Sciatic nerve (tissue), 2 donors: ENCODE measurements around the gene SLC2A13. TPM values are rescaled to one million over a fixed set of nuclear protein-coding genes. Genes with fewer than 3 reads are reported as not detected.
A peak's percentile ranks its signal among the peaks of the same experiment; 100 is the strongest.
"Not testable (repeated sequence)": the region's sequence is repeated elsewhere in the genome, so short reads cannot be mapped to it uniquely, and the experiment has no call there.

Experiments
- ATAC-seq: fragments of 200-7000 bp; cut with Tn5 transposase; one replicate; pipeline ENCODE4 v1.9.1; 2020; ENCODE audit warnings: mild to moderate bottlenecking, moderate library complexity
- DNase-seq: peaks from one replicate; pipeline ENCODE4 v3.0.0-alpha.2; 2020; ENCODE audit warnings: low spot score
- intact Hi-C: fragments of 100-400 bp; cut with DNase I; formaldehyde crosslinking; loops from one replicate; pipeline ENCODE4 v1.14.2; 2022
- total RNA-seq: library from RNA; stranded (reverse); fragmentation: NEBNext Ultra II Directional; extraction: Animal tissue kit (Norgen Biotek cat#: 25700); gene quantifications from one replicate; pipeline ENCODE4 v1.2.1, GENCODE V29; 2021
- donor health status: DM: no; HTN: no; CAD: no.
- donor health status: DM: no; HTN: no; CAD: no.

SLC2A13 gene
- total RNA-seq, 1 donor from 2014 or later = 12.7 TPM

GRCh38 chr12:40054555-40055227 lies 51.2 kb downstream of the SLC2A13 start:
- DNase-seq (no peak), ATAC-seq (peak; percentile 75)

GRCh38 chr12:40049268-40049667 lies 56.6 kb downstream of the SLC2A13 start:
- intact Hi-C loops = no loop called here
- DNase-seq (no peak), ATAC-seq (no peak)

More at GRCh38 chr12:40054555-40055227, 51.2 kb downstream of the SLC2A13 start:
- intact Hi-C loops = no loop called here

DNA sequence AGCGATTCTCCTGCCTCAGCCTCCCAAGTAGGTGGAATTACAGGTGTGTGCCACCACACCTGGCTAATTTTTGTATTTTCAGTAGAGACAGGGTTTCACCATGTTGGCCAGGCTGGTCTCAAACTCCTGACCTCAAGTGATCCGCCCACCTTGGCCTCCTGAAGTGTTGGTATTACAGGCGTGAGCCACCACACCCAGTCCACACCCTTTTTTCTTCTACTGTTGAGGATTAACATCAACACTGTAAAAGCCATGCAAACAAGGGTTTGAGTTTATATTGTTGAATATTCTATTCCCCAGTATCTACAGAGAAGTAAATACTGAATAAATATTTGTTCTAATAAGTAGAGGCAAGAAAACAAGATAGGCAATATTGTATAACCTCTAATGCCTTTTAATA lies 58.9 kb downstream of the SLC2A13 start:
- ATAC-seq, intact Hi-C loops, DNase-seq: not testable (repeated sequence)

DNA sequence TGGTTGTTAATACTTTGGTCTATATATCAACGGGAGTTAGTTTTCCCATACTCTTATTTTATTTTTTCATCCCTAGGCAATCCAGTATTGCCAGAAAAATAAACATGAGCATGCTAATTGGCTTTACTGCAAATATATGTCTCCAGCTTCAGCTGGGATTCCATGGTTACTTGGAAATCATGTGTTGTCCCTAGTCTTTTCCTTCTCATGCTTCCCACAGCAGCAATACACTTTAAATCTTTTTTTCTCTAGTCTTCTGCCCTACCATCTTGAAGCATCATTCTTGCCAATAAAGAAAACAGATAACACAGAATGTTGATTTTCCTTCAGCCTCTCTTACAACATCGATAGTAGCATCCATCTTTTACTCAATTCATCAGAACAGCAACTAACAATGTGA lies 60.2 kb downstream of the SLC2A13 start:
- intact Hi-C loops = no loop called here
- ATAC-seq (no peak), DNase-seq (no peak)

DNA sequence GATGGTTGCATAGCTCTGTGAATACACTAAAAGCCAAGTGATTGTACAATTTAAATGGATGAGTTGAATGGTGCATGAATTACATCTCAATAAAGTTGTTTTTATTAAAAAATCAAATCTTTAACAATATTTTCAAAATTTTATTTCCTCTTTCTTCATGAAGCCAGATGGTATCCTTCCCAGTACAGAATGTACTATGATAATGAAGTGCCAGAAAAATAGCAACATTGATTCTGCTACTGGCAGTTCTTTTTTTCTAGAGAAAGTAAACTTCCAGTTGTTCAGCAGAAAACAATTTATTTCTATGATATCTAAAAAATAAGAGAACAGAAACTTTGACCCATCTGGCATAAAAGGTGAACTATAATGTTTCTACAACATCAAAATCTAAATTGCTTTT lies 61.5 kb downstream of the SLC2A13 start:
- intact Hi-C loops = no loop called here
- DNase-seq (no peak), ATAC-seq (no peak)

DNA sequence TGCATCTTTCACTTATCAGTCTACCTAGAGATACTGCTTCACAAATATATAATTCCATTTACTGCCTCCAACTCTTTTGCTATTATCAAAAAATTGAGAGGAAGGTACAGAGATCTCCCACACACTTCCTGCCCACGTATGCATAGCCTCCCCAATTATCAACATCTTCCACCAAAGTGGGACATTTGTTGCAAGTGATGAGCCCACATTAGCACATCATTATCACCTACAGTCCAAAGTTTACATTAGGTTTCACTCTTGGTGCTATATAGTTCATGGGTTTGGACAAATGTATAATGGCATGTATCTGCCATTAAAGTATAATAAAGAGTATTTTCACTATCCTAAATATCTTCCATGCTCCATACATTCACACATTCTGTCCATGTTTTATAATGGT lies 66.3 kb downstream of the SLC2A13 start:
- intact Hi-C loops = no loop called here
- DNase-seq (no peak), ATAC-seq (no peak)

- intact Hi-C loops = no loop called here
- ATAC-seq = no peak
- DNase-seq = no peak
These were observed 67.3 kb downstream of the SLC2A13 start for GRCh38 chr12:40038619-40039018.

DNA sequence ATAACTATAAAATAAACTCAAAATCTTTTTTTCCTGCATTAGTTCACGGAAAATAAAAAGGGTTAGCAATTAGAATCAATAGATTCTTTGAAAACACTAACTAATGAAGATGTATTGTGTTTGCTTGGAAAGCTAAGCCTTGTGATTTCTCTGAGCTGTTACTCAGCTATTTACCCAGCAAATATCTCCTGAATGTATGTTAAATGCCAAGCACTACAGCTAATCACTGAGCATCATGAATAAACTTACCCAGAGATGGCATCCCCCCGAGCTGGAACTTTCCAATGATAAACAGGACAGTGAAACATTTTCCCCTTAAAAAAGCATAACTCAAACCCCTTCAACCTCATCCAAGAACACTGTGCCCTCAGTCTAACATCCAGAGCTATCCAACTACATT lies 71.2 kb downstream of the SLC2A13 start:
- intact Hi-C loops = no loop called here
- ATAC-seq = no peak

DNA sequence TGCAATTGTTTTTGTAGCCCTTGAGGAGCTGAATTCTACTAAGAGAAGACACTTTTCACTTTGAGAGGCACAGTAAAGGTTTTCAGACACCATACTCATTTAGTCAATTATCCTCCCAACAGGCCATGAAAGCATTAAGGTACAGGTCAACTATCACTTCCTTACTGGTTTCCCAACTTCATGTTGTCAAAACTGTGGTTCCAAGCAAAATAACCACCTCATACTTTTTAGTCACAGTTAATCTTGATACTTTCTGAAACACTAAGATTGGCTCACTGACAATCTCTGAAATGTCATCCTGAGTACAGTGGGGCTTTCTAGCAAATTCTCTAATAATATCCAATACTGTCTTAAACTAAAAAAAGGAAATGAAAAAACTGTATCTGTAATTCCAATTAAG lies 71.7 kb downstream of the SLC2A13 start:
- ATAC-seq (no peak), DNase-seq (no peak)
- intact Hi-C loops = no loop called here

More for the DNA sequence above, 71.2 kb downstream of the SLC2A13 start:
- DNase-seq = no peak

DNA sequence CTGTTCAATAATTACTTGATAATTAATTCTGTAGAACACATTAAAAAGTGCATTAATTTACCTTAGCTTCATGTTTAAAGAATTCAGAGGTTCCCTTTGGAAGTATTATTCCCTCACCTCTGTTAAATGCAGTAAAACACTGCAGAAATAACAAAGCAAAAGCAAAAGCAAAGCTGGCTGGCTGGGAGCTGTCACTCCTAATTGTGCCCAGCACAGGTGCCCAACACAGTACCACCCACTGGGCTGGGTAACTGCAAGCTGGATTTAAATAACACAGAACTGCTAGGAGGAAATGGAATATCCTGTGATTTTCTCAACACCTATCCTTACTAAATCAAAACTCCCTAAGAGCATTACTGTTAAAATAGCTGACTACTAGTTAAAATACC lies 72.6 kb downstream of the SLC2A13 start:
- no peak for ATAC-seq
- DNase-seq = no peak
- intact Hi-C loops = no loop called here

DNA sequence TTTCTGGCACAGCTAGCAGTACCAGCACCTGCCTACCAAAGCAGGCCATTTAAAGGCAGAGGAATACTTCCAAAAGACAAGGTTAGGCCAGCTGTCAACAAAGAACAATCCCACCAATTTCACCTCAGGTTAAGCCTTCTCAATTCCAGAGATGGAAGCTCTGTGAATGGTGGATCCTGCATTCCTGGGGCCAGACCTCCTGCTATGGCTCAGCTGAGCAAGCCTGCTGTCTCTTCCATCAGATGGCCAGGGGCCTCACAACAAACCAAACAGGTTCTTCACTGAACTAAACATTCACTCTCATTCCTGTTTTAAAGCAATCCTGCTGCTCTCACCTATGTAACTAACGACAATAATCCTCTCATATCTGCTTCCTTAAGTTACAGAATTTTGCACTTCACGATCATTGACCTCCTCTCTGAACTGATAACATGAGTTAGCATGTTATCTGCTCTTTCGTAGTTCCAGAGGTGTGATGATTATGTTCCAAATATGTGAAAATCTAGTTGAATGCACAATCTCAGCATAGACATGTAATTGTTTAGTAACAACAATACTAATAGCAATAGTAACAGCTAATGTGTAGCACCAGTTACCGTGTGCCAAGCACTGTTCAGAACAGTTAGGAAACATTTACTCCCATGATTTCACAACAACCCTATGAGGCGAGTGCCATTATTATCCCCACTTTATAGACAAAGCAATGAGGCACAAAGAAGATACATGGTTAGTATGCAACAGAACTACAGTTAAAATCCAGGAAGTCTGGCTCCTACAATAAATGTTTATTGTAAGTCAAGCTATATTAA lies 73.2 kb downstream of the SLC2A13 start:
- ATAC-seq (peak; percentile 39), DNase-seq (no peak)
- intact Hi-C loops = no loop called here

- ATAC-seq = no peak
- DNase-seq = no peak
- intact Hi-C loops = no loop called here
These were observed 73.9 kb downstream of the SLC2A13 start for GRCh38 chr12:40031965-40032364.

DNA sequence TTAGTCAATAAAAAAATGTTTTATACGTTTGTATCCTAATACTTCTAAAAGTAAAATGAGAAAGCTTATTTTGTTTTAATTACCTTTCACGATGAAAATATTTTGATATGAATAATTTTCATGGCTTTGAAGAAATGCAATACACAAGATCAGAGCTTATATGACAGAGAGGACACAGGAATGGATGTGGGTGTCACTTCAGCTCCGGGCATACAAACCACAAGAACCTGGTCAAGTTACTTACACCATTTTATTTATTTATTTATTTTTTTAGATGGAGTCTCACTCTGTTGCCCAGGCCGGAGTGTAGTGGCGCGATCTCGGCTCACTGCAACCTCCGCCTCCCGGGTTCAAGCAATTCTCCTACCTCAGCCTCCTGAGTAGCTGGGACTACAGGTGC lies 74.9 kb downstream of the SLC2A13 start:
- ATAC-seq, intact Hi-C loops, DNase-seq: not testable (repeated sequence)

DNA sequence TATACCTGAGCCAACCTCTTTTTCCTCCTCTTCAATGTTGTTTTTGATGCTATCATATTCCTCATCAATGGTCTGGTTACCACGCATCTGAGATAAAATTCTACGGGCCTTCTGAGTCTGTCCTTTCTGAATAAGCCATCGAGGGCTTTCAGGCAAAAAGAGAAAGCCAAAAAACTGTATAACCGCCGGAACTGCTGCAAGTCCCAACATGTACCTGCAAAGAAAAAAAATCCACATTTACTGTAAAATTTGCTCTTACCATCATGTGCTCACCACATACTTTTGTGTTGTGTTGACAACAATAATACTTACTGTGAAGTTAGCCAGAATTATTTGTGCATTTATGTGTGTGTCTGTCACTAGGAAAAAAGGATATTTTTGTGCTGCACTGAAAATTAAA lies 77.6 kb downstream of the SLC2A13 start:
- no peak for ATAC-seq
- intact Hi-C loops = loop anchor here (10.0 kb wide), 1 partner anchor 67 kb away; no protein-coding TSS in a partner anchor
- DNase-seq = no peak

GRCh38 chr12:40022850-40023249 lies 83.0 kb downstream of the SLC2A13 start:
- DNase-seq = no peak
- no peak for ATAC-seq
- intact Hi-C loops = loop anchor here (10.0 kb wide), 1 partner anchor 72 kb away; no protein-coding TSS in a partner anchor

DNA sequence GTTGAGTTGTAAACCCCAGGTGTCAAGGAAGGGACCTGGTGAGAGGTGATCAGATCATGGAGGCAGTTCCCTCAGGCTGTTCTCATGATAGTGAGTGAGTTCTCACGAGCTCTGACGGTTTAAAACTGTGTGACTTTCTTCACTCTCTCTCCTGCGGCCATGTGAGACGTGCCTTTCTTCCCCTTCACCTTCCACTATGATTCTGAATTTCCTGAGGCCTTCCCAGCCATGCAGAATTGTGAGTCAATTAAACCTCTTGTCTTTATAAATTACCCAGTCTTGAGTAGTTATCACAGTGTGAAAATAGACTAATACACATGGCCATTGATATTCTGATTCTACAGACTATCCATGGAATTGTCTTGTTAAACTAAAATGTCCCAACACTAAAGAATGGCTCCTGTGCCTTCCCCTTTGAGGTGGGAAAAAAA lies 85.6 kb downstream of the SLC2A13 start:
- DNase-seq = no peak

DNA sequence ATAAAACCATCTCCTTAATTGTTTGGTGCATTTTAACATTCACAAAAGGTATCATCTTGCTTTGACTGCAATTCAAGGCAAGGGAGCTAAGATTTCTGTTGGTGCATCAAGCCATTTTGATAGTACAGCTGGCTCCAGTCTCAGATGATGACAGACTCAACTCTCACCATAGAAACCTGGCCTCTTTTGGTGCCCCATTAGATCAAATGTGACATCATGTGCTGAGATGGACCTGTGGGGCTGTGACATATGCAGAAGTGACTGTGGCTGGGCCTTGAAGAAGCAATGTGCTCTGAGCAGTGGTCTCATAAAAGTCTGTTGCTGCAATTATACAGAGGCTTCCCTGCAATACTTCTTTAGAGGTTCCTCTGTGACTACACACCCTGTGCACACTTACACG lies 88.4 kb downstream of the SLC2A13 start:
- ATAC-seq = no peak
- intact Hi-C loops = no loop called here
- DNase-seq = no peak

More for the DNA sequence above, 85.6 kb downstream of the SLC2A13 start:
- no peak for ATAC-seq
- intact Hi-C loops = loop anchor here (10.0 kb wide), 1 partner anchor 75 kb away; no protein-coding TSS in a partner anchor

DNA sequence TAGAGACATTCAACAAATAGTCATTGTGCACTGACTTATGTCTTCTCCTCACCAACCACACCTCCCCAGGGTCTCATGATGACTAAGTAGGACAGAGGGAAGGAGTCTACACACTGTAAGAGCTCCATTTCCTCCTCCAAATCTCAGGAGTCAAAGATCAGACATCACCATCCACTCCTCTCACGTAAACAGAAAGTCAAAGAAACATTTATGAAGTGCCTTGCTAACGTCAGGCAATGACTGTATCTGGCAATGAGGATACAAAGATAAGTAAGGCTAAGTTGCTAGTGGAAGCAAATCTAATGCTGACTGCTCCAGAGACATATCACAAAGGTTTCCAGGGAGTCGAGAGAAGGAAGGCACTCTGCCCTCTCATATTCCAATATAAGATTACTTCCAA lies 88.9 kb downstream of the SLC2A13 start:
- peak; percentile 62 for ATAC-seq
- no peak for DNase-seq
- intact Hi-C loops = no loop called here

- intact Hi-C loops = no loop called here
- DNase-seq = no peak
- no peak for ATAC-seq
These were observed 90.0 kb downstream of the SLC2A13 start for GRCh38 chr12:40015881-40016280.

DNA sequence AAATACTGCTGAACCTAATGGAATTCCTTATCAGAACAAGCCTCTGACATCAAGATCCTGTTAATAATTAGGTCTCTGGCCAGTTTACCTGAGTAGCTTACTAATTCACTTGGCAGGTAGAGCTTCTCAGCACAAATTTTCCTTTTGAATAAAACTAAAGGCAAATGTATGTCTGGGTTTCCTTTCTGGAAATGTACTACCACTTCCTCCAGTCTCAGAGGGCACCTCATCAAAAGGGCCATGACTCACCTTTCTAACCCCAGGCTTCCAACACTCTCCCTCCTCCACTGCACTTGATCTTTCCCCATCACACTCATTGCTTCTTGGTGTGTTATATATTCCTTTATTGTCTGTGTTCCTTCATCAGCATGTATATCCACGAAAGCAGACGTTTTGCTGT lies 90.5 kb downstream of the SLC2A13 start:
- intact Hi-C loops = no loop called here
- no peak for DNase-seq
- no peak for ATAC-seq
